HepG2 (cell line): ENCODE data around the gene SHISA5. TPM values are rescaled to one million over a fixed set of nuclear protein-coding genes. Genes with fewer than 3 reads are reported as not detected.

Source experiments
- ATF7-NPFF ChIP-seq: sonication (generic); formaldehyde crosslinking; IDR thresholded peaks from 2 replicates; pipeline ENCODE4 v1.8.1; 2023; ENCODE audit warnings: mild to moderate bottlenecking, low read depth, missing genetic modification reagents, moderate library complexity
- CC2D1A ChIP-seq: sonication (generic); formaldehyde crosslinking; IDR thresholded peaks from 2 replicates; pipeline ENCODE4 v1.8.1; 2023; ENCODE audit warnings: mild to moderate bottlenecking, missing genetic modification reagents
- DZIP1 ChIP-seq: sonication (generic); formaldehyde crosslinking; IDR thresholded peaks from 2 replicates; pipeline ENCODE4 v1.5.0; 2020; ENCODE audit warnings: mild to moderate bottlenecking, missing genetic modification reagents
- MXD4 ChIP-seq: IDR thresholded peaks from 2 replicates; pipeline ENCODE4 v1.6.1; 2016; ENCODE audit warnings: mild to moderate bottlenecking, missing biosample characterization, missing genetic modification reagents
- PAXIP1 ChIP-seq: sonication (generic); formaldehyde crosslinking; conservative IDR thresholded peaks from 2 replicates; pipeline ENCODE4 v1.4.0; 2020; ENCODE audit warnings: mild to moderate bottlenecking, missing genetic modification reagents, moderate library complexity
- PHF21A ChIP-seq: sonication (generic); formaldehyde crosslinking; IDR thresholded peaks from 2 replicates; pipeline ENCODE4 v1.5.0; 2020; ENCODE audit warnings: mild to moderate bottlenecking, missing genetic modification reagents
- SKI ChIP-seq: fragments of 450-650 bp; IDR thresholded peaks from one replicate; pipeline ENCODE4 v1.6.1; 2018; ENCODE audit warnings: mild to moderate bottlenecking; ENCODE audit not compliant: partially characterized antibody
- SMARCE1 ChIP-seq: fragments of 450-650 bp; IDR thresholded peaks from 2 replicates; pipeline ENCODE4 v1.6.1; 2017; ENCODE audit warnings: borderline replicate concordance
- SRSF9 ChIP-seq: fragments of 200-400 bp; formaldehyde crosslinking; IDR thresholded peaks from 2 replicates; pipeline ENCODE4 v1.6.1; 2018; ENCODE audit warnings: borderline replicate concordance, mild to moderate bottlenecking, low read depth, low read length; ENCODE audit not compliant: insufficient read depth, poor library complexity, severe bottlenecking
- TSC22D2 ChIP-seq: sonication (generic); formaldehyde crosslinking; IDR thresholded peaks from 2 replicates; pipeline ENCODE4 v1.5.1; 2020; ENCODE audit warnings: missing genetic modification reagents, mild to moderate bottlenecking, borderline replicate concordance
- ZBTB39 ChIP-seq: sonication (generic); formaldehyde crosslinking; IDR thresholded peaks from 2 replicates; pipeline ENCODE4 v1.5.0; 2020; ENCODE audit warnings: missing genetic modification reagents
- ZFP41 ChIP-seq: sonication (generic); formaldehyde crosslinking; IDR thresholded peaks from 2 replicates; pipeline ENCODE4 v1.4.0; 2020; ENCODE audit warnings: mild to moderate bottlenecking, missing genetic modification reagents, borderline replicate concordance
- ZFP62 ChIP-seq: sonication (generic); formaldehyde crosslinking; IDR thresholded peaks from 2 replicates; pipeline ENCODE4 v1.4.0; 2020; ENCODE audit warnings: missing genetic modification reagents
- ZFY ChIP-seq: sonication (generic); formaldehyde crosslinking; IDR thresholded peaks from 2 replicates; pipeline ENCODE4 v1.4.0; 2020; ENCODE audit warnings: missing genetic modification reagents
- ZNF160 ChIP-seq: sonication (generic); formaldehyde crosslinking; IDR thresholded peaks from 2 replicates; pipeline ENCODE4 v1.8.0; 2022; ENCODE audit warnings: mild to moderate bottlenecking, inconsistent platforms, missing genetic modification reagents
- ZNF24 ChIP-seq: fragments of 450-650 bp; IDR thresholded peaks from 2 replicates; pipeline ENCODE4 v1.6.1; 2017; ENCODE audit warnings: antibody characterized with exemption, mild to moderate bottlenecking
- ZNF253 ChIP-seq: sonication (generic); formaldehyde crosslinking; IDR thresholded peaks from 2 replicates; pipeline ENCODE4 v1.8.0; 2022; ENCODE audit warnings: mild to moderate bottlenecking, missing genetic modification reagents, borderline replicate concordance
- ZNF431 ChIP-seq: sonication (generic); formaldehyde crosslinking; IDR thresholded peaks from 2 replicates; pipeline ENCODE4 v1.9.0; 2022; ENCODE audit warnings: missing genetic modification reagents, low read depth, mild to moderate bottlenecking, borderline replicate concordance
- ZNF44 ChIP-seq: sonication (generic); formaldehyde crosslinking; IDR thresholded peaks from 2 replicates; pipeline ENCODE4 v1.5.1; 2020; ENCODE audit warnings: mild to moderate bottlenecking, missing genetic modification reagents
- ZNF501 ChIP-seq: sonication (generic); formaldehyde crosslinking; IDR thresholded peaks from 2 replicates; pipeline ENCODE4 v1.5.1; 2020; ENCODE audit warnings: mild to moderate bottlenecking, moderate library complexity, missing genetic modification reagents
- ZNF784 ChIP-seq: sonication (generic); formaldehyde crosslinking; IDR thresholded peaks from 2 replicates; pipeline ENCODE4 v1.5.1; 2020; ENCODE audit warnings: missing genetic modification reagents, mild to moderate bottlenecking, borderline replicate concordance
- polyA plus RNA-seq, 8 experiments: library from polyadenylated mRNA; depleted of rRNA in 3 of 8; stranded (reverse) in 7 of 8; unstranded in 1 of 8; fragments of >200 nt; fragmentation: Illumina TruSeq in 4 of 8; extraction: Trizol in 4 of 8; gene quantifications; 2 replicates each; pipeline versions ENCODE4 v1.2.1 to v1.2.3, GENCODE V29; 2011 to 2016; ENCODE audit warnings: low read depth in 4 of 8, missing spikeins in 1 of 8, mixed read lengths in 1 of 8; ENCODE audit not compliant: insufficient read depth in 1 of 8
- total RNA-seq, 5 experiments: library from RNA; depleted of rRNA; stranded (reverse); fragments of >200 nt; fragmentation: Illumina TruSeq; extraction: Trizol; gene quantifications; 2 replicates each; pipeline ENCODE4 v1.2.3, GENCODE V29; 2016; ENCODE audit warnings: low read depth in 1 of 5

Gene SHISA5
- total and polyA plus RNA-seq, 2 of the 13 experiments (the other 11 are each of a cell fraction or from before 2014, with no cell fraction given): 75.8 to 91.4 TPM

- TF ChIP-seq MXD4 (CRISPR knock-in tag) (peak; percentile 31; the same call in 1 of the 2 replicates), ZNF253 (CRISPR knock-in tag) (no peak), ZFY (CRISPR knock-in tag) (no peak; the same call in none of the 2 replicates), ZNF501 (CRISPR knock-in tag) (no peak), SMARCE1 (no peak), PHF21A (no peak), DZIP1 (CRISPR knock-in tag) (no peak), ZNF784 (no peak), ZFP62 (CRISPR knock-in tag) (no peak), ATF7-NPFF (CRISPR knock-in tag) (no peak), SKI (no peak), ZNF24 (no peak), TSC22D2 (0 out of 2 replicates have a peak, but pooled peaks have one; percentile 45), ZNF44 (no peak), ZNF431 (CRISPR knock-in tag) (0 out of 2 replicates have a peak, but pooled peaks have one; percentile 6), PAXIP1 (CRISPR knock-in tag) (no peak), ZBTB39 (CRISPR knock-in tag) (0 out of 2 replicates have a peak, but pooled peaks have one; percentile 1), ZFP41 (CRISPR knock-in tag) (no peak), ZNF160 (CRISPR knock-in tag) (no peak), CC2D1A (0 out of 2 replicates have a peak, but pooled peaks have one; percentile 24), SRSF9 (no peak)
These were observed 74.5 kb downstream of the SHISA5 start (continued) for GRCh38 chr3:48429317-48429959.
